ENCODE data around the gene RABGAP1L. TPM values are rescaled to one million over a fixed set of nuclear protein-coding genes. Genes with fewer than 3 reads are reported as not detected.

The RABGAP1L gene
- total and polyA plus RNA-seq, 10 of the 15 experiments (the other 5 are each of a cell fraction or from before 2014, with no cell fraction given), result 5.8 to 194 (median 113) TPM

DNA sequence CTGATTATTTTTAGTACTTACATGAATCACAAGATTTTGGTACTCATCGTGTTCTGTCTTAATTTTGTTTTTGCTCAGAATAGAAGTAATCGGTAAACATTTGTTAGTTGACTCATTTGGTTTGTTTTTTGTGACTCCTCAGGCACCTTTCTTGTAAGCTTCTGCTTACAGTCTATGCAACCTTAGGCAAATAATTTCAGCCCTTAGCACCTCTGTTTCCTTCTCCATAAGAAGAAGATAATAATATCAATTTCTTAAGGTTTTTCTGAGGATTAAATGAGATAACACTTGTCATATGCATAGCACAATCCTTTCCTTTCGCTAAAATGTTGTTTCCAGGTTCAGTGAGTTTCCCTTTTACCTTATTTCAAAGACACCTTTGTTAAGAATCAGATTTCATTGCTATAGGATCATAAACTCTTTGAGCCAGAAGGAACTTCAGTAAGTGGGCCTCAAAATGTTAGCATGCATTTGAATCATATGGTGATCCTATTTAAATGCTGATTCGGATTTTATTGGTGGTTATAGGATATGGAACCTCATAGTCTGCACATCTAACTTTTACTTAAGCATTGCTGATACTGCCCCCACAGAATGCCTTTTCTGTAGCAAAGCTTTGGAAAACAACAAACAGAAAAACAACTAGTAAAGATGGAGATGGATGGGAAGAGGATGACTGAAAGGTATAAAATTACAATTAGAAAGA, 567.7 kb downstream of the RABGAP1L start:
- no TSS peak for BruUV-seq (replicated peaks)
- H3K9ac ChIP-seq (ENCODE audit: control insufficient read depth, insufficient read depth, low read length), result no peak overlapping the region
- no peak for TF ChIP-seq BHLHE40 (IDR thresholded peaks at IDR 0.05; ENCODE audit: borderline replicate concordance in 1 of 2, low read depth in 2 of 2, low read length in 1 of 2)
- no peak for TF ChIP-seq NRF1 (conservative IDR thresholded peaks at IDR 0.05; ENCODE audit: low read depth, low read length)
- no peak for TF ChIP-seq TCF7 (IDR thresholded peaks at IDR 0.05; ENCODE audit: borderline replicate concordance)
- TF ChIP-seq JUND (IDR thresholded peaks at IDR 0.05; ENCODE audit: low read depth, low read length), result no peak
- no peak for TF ChIP-seq ATF7 (IDR thresholded peaks at IDR 0.05; ENCODE audit: low read depth)

GRCh38 chr1:174734270-174734669, 575.0 kb downstream of the RABGAP1L start:
- in situ Hi-C loops (cut with MboI), result loop anchor here (25.0 kb wide), 1 partner anchor 647 kb away; no protein-coding TSS in a partner anchor
- SMC1A ChIA-PET (ENCODE audit: uncharacterized antibody, unreplicated experiment), result no interaction called here
- no peak for DNase-seq (ENCODE audit: low read depth, low spot score)
- no peak overlapping the region for H3K27ac ChIP-seq (ENCODE audit: control insufficient read depth, insufficient read depth)
- no peak overlapping the region for H3K9ac ChIP-seq (ENCODE audit: control insufficient read depth, insufficient read depth, low read length)
- BruUV-seq (replicated peaks), result no TSS peak
- POLR2A ChIA-PET, result no interaction called here
- no peak for FAIRE-seq
- RAD21 ChIA-PET (ENCODE audit: unreplicated experiment), result no interaction called here
- peaks cover 0 to 5% of the 10 kb centered on the region in 2 experiments; a peak in 1 of 4 replicates for H3K36me3 ChIP-seq (ENCODE audit: control insufficient read depth in 2 of 2, insufficient read depth in 2 of 2, low read length in 1 of 2)
- WGBS (ENCODE audit: insufficient coverage, insufficient replicate concordance, low lambda C conversion rate, missing lambda C conversion rate), result 42% methylated on average over 2 of the region's 2 CpGs
- no peak overlapping the region for H3K4me3 ChIP-seq
- no peaks in the 10 kb centered on the region; the same call in 2 of the 3 replicates for H3K9me3 ChIP-seq (replicated peaks; ENCODE audit: control insufficient read depth, insufficient read depth, low read length)
- H2AFZ ChIP-seq (ENCODE audit: control insufficient read depth, low read depth, low read length), result no peak overlapping the region
- H4K20me1 ChIP-seq (ENCODE audit: control insufficient read depth, insufficient read depth), result no peaks in the 10 kb centered on the region
- no peak overlapping the region for H3K4me2 ChIP-seq (ENCODE audit: control insufficient read depth, insufficient read depth)
- no peaks in the 10 kb centered on the region for H3K27me3 ChIP-seq (replicated peaks in 1 of 2; ENCODE audit: control insufficient read depth in 2 of 2, insufficient read depth in 2 of 2, low read length in 1 of 2)
- CTCF ChIA-PET, result no interaction called here
- no peaks in the 10 kb centered on the region for H3K79me2 ChIP-seq (ENCODE audit: control insufficient read depth, insufficient read depth, low read length)
- TF ChIP-seq SPI1 (IDR thresholded peaks at IDR 0.05; ENCODE audit: borderline replicate concordance, insufficient read depth, low read depth, low read length), result peak; percentile 59; the same call in 1 of the 2 replicates
- TF ChIP-seq CBX3 (IDR thresholded peaks at IDR 0.05; ENCODE audit: borderline replicate concordance, low read depth), result no peak
- TF ChIP-seq JUNB (IDR thresholded peaks at IDR 0.05), result no peak
- no peak for TF ChIP-seq SREBF2 (IDR thresholded peaks at IDR 0.05; ENCODE audit: low read length)
- H3K4me1 ChIP-seq (ENCODE audit: control insufficient read depth, insufficient read depth, low read length), result no peaks in the 10 kb centered on the region
- intact Hi-C loops (cut with micrococcal nuclease; ENCODE audit: unreplicated experiment), result no loop called here
- ATAC-seq, result no peak

More for the DNA sequence above, 567.7 kb downstream of the RABGAP1L start:
- FAIRE-seq (no peak), DNase-seq (ENCODE audit: low read depth, low spot score) (no peak), ATAC-seq (no peak; the same call in 2 of the 3 replicates)
- Histone ChIP-seq H3K27me3 (replicated peaks in 1 of 2; ENCODE audit: control insufficient read depth in 2 of 2, insufficient read depth in 2 of 2, low read length in 1 of 2) (no peaks in the 10 kb centered on the region), H3K79me2 (ENCODE audit: control insufficient read depth, insufficient read depth, low read length) (no peaks in the 10 kb centered on the region), H2AFZ (ENCODE audit: control insufficient read depth, low read depth, low read length) (no peak overlapping the region), H3K9me3 (replicated peaks; ENCODE audit: control insufficient read depth, insufficient read depth, low read length) (no peaks in the 10 kb centered on the region), H3K36me3 (ENCODE audit: control insufficient read depth in 2 of 2, insufficient read depth in 2 of 2, low read length in 1 of 2) (no peaks in the 10 kb centered on the region), H3K4me1 (ENCODE audit: control insufficient read depth, insufficient read depth, low read length) (peaks cover 4% of the 10 kb centered on the region), H4K20me1 (ENCODE audit: control insufficient read depth, insufficient read depth) (no peaks in the 10 kb centered on the region), H3K4me3 (no peak overlapping the region), H3K27ac (ENCODE audit: control insufficient read depth, insufficient read depth) (no peak overlapping the region), H3K4me2 (ENCODE audit: control insufficient read depth, insufficient read depth) (no peak overlapping the region)
- in situ Hi-C loops (cut with MboI) (loop anchor here (25.0 kb wide), 1 partner anchor 640 kb away; no protein-coding TSS in a partner anchor), intact Hi-C loops (cut with micrococcal nuclease; ENCODE audit: unreplicated experiment) (loop anchor here (1.0 to 10.0 kb wide), 4 partner anchors 312 to 1985 kb away; no protein-coding TSS in a partner anchor)
- ChIA-PET RAD21 (ENCODE audit: unreplicated experiment) (interaction anchor here (0.6 to 1.8 kb wide), 2 partner anchors 231 to 464 kb away, joined by 3 to 17 read pairs; no protein-coding TSS in a partner anchor), CTCF (interaction anchor here (0.6 to 4.6 kb wide), 8 partner anchors 9 to 1982 kb away, joined by 3 to 53 read pairs (median 4); no protein-coding TSS in a partner anchor), SMC1A (ENCODE audit: uncharacterized antibody, unreplicated experiment) (interaction anchor here (0.8 to 2.7 kb wide), 3 partner anchors 16 to 468 kb away, joined by 3 to 17 read pairs (median 4); no protein-coding TSS in a partner anchor), POLR2A (no interaction called here)
- 49% methylated on average over 4 of the region's 4 CpGs for WGBS (ENCODE audit: insufficient coverage, insufficient replicate concordance, low lambda C conversion rate, missing lambda C conversion rate)

Measured in GM12878 (cell line).